Tibial artery (tissue), 4 donors: ENCODE measurements around the gene ARPC5L.

Experiments
- DNase-seq, 2 donors: peaks; one replicate each; pipeline ENCODE4 v3.0.0-alpha.2; 2019
- H3K27ac ChIP-seq, 2 donors: fragments of 200-600 bp; sonication (generic) in 1 of 2; 1 replicate in 1 of 2; 2 replicates in 1 of 2; pipeline ENCODE4 v1.5.1; 2018 to 2019; ENCODE audit warnings: mild to moderate bottlenecking in 1 of 2
- H3K27me3 ChIP-seq, 2 donors: fragments of 200-600 bp; sonication (generic) in 1 of 2; one replicate each; pipeline versions ENCODE4 v1.5.1 to v1.6.0; 2016 to 2019
- H3K36me3 ChIP-seq, 3 donors: fragments of 200-600 bp; sonication (generic) in 2 of 3; one replicate each; pipeline ENCODE4 v1.5.1; 2016 to 2019; ENCODE audit warnings: mild to moderate bottlenecking in 2 of 3
- H3K4me1 ChIP-seq, 4 donors: fragments of 200-600 bp; sonication (generic) in 2 of 4; 1 replicate in 3 of 4; 2 replicates in 1 of 4; pipeline ENCODE4 v1.5.1; 2016 to 2019
- H3K4me3 ChIP-seq, 2 donors: fragments of 200-600 bp; sonication (generic) in 1 of 2; 1 replicate in 1 of 2; 2 replicates in 1 of 2; pipeline ENCODE4 v1.5.1; 2018 to 2019; ENCODE audit warnings: mild to moderate bottlenecking in 2 of 2
- H3K9me3 ChIP-seq, 3 donors: fragments of 200-600 bp; sonication (generic) in 1 of 3; one replicate each; pipeline ENCODE4 v1.5.1; 2016 to 2019
- intact Hi-C: fragments of 100-400 bp; cut with DNase I; formaldehyde crosslinking; loops from one replicate; pipeline ENCODE4 v1.15.0; 2023; ENCODE audit warnings: low total_unique reads
- TF ChIP-seq, protein P1 (sequence below), 2 experiments: fragments of 200-600 bp in 1 of 2; fragments of 450-650 bp in 1 of 2; IDR thresholded peaks; one replicate each; pipeline ENCODE4 v1.5.1; 2017 to 2019; ENCODE audit warnings: antibody characterized with exemption in 2 of 2, mild to moderate bottlenecking in 1 of 2, moderate library complexity in 1 of 2

The ARPC5L gene

DNA sequence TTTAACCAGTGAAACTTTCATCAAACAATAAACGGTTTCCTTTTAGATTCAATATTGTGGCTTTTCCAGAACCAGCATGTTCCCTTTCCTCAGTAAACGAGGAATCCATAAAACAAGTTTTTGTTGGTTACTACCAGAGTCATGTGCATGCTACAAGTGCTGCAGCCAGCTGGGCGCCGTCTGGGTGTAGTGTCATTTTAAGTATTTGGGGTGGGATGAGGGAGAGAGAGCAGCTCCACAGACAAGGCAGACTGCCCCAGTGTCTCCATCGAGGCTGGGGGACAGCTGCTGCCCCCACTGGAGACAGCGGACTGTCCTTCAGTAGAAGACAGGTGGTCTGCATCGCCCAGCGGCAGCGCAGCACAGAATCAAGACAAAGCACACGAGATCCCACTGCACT is 17.3 kb downstream of the ARPC5L start:
- peaks cover 0 to 1% (median 0%) of the 10 kb centered on the region in 4 donors for H3K4me1 ChIP-seq
- TF ChIP-seq, protein P1, sequence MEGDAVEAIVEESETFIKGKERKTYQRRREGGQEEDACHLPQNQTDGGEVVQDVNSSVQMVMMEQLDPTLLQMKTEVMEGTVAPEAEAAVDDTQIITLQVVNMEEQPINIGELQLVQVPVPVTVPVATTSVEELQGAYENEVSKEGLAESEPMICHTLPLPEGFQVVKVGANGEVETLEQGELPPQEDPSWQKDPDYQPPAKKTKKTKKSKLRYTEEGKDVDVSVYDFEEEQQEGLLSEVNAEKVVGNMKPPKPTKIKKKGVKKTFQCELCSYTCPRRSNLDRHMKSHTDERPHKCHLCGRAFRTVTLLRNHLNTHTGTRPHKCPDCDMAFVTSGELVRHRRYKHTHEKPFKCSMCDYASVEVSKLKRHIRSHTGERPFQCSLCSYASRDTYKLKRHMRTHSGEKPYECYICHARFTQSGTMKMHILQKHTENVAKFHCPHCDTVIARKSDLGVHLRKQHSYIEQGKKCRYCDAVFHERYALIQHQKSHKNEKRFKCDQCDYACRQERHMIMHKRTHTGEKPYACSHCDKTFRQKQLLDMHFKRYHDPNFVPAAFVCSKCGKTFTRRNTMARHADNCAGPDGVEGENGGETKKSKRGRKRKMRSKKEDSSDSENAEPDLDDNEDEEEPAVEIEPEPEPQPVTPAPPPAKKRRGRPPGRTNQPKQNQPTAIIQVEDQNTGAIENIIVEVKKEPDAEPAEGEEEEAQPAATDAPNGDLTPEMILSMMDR (IDR thresholded peaks at IDR 0.05): no peak
- no peaks in the 10 kb centered on the region for H3K27me3 ChIP-seq
- no peak overlapping the region for H3K27ac ChIP-seq
- H3K36me3 ChIP-seq: peaks cover 66 to 99% (median 77%) of the 10 kb centered on the region in 3 donors
- intact Hi-C loops: no loop called here
- no peak for DNase-seq
- no peaks in the 10 kb centered on the region for H3K9me3 ChIP-seq
- H3K4me3 ChIP-seq: no peak overlapping the region

DNA sequence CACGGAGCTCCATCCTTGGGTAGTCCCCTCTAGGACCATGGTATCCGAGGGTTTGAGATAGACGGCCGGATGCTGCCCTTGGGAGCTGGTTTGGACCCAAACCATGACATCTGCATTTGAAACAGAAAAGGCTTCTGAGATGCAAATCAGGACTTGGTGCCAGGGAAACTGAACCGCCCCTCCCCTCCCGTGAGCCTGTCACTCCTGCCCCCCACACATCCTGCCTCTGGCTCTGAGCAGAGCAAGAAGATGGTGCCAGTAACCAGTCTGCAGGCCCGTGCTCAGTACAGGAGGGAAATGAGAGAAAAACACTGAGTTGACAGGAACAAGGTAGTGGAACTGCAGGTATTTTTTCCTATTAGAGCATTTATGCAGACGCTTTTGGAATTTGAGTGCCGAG is 18.6 kb downstream of the ARPC5L start:
- no peak overlapping the region for H3K27ac ChIP-seq
- H3K4me1 ChIP-seq: no peaks in the 10 kb centered on the region
- no peaks in the 10 kb centered on the region for H3K27me3 ChIP-seq
- no peak for DNase-seq
- no peak overlapping the region for H3K4me3 ChIP-seq
- intact Hi-C loops: no loop called here
- no peaks in the 10 kb centered on the region for H3K9me3 ChIP-seq
- peaks cover 63 to 99% (median 78%) of the 10 kb centered on the region in 3 donors for H3K36me3 ChIP-seq
- TF ChIP-seq, protein P1 (IDR thresholded peaks at IDR 0.05): no peak

DNA sequence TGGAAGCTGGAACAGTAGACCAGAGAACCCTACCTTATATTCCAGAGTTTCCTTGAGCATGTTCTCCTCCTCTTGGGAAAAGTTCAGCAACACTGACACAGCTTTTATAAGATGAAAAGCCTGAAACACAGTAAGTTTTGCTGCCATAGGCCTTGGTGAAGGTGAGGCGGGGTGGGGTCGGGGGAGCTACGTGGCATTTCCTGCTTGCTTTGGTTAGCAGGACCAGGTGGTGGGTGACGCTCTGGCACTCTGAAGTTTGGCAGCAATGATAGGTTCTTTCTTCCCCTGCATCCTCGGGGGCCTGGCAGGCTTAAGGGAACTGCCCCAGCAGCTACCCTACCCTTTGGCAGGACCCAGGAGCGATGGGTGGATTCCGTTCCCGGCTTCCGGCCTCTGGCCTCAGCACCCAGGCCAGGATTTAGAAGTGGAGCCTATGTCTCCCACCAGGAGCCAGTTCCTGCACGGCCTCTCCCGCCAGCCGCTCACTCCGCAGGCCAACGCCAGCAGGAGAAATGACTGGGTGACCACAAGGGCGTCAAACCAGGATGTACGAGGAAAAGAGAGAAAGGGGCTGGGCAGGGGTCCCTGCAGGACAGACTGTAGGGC is 19.3 kb downstream of the ARPC5L start:
- Histone ChIP-seq H3K4me1 (no peaks in the 10 kb centered on the region), H3K4me3 (no peak overlapping the region), H3K27ac (no peak overlapping the region), H3K9me3 (no peaks in the 10 kb centered on the region), H3K36me3 (peaks cover 63 to 99% (median 77%) of the 10 kb centered on the region in 3 donors), H3K27me3 (no peaks in the 10 kb centered on the region)
- TF ChIP-seq, protein P1 (IDR thresholded peaks at IDR 0.05): no peak
- intact Hi-C loops: no loop called here
- no peak for DNase-seq

DNA sequence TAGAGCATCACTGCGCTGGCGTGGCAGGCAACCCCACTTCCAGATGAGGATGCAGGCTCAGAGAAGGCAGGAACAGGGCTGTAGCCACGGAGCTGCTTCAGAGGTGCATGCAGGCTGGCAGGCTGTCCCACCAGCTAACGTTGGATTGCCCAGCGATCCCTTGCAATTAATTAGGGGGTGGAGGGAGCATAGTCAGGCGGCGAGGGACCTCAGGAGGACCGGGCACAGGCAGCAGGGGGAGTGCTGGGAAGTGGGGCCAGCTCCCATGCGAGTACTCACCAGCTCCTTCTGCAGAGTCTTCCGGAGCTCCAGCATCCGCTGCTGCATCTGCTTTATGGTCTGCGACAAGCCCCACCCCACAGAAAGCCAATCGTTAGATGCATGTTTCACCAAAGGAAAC is 20.3 kb downstream of the ARPC5L start:
- Histone ChIP-seq H3K9me3 (no peaks in the 10 kb centered on the region), H3K4me1 (no peaks in the 10 kb centered on the region), H3K36me3 (peaks cover 55 to 99% (median 77%) of the 10 kb centered on the region in 3 donors), H3K27ac (no peak overlapping the region), H3K4me3 (no peak overlapping the region), H3K27me3 (no peaks in the 10 kb centered on the region)
- TF ChIP-seq, protein P1 (IDR thresholded peaks at IDR 0.05): no peak
- no peak for DNase-seq
- intact Hi-C loops: no loop called here

DNA sequence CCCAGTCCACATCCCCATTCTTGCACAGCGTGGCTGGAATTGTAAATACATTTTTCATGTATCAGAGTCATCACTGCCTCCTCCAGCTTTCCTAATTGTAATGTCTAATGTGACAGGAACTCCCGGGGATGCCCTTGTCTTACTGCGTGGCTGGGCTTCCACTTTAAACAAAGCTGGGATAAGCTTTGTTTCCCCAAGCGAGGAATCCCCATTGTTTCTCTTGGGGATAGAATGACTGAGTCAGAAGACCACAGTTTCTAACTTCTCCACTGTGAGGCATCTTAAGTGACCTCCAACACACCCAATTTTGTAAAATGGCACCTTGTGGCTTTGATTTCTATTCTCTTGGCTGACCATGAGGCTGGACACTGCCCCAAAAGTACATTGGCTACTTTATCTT is 22.4 kb downstream of the ARPC5L start:
- DNase-seq: no peak
- Histone ChIP-seq H3K4me1 (no peaks in the 10 kb centered on the region), H3K4me3 (no peak overlapping the region), H3K36me3 (peaks cover 57 to 99% (median 87%) of the 10 kb centered on the region in 3 donors), H3K9me3 (no peaks in the 10 kb centered on the region), H3K27ac (no peak overlapping the region), H3K27me3 (no peaks in the 10 kb centered on the region)
- intact Hi-C loops: no loop called here
- TF ChIP-seq, protein P1 (IDR thresholded peaks at IDR 0.05): no peak

DNA sequence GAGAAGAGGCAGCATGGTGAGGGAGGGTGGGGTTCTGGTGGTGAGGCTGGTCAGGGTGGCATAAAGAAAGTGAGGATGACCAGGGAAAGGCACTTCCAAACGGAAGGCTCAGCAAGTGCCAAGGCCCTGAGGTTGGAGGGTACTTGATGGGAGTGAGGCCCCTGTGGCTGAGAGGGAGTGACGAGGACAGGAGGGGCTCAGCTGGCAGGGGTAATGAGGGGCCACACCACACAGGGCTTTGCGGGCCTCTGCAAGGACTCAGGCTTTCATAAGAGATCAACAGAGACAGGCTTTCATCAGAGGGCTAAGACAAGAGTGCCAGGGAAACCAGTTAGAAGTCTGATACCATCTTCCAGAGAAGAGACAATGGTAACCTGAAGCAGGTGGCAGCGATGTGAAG is 23.6 kb downstream of the ARPC5L start:
- no peak for DNase-seq
- TF ChIP-seq, protein P1 (IDR thresholded peaks at IDR 0.05): no peak
- Histone ChIP-seq H3K4me1 (no peaks in the 10 kb centered on the region), H3K36me3 (peaks cover 50 to 99% (median 87%) of the 10 kb centered on the region in 3 donors), H3K4me3 (no peak overlapping the region), H3K27me3 (no peaks in the 10 kb centered on the region), H3K27ac (no peak overlapping the region), H3K9me3 (no peaks in the 10 kb centered on the region)
- intact Hi-C loops: no loop called here
